GM19025 (cell line): ENCODE results near the gene COL4A3.

ENCODE experiments used
- ATAC-seq: cut with Tn5 transposase; IDR thresholded peaks from one replicate; pipeline ENCODE4 v1.9.1; 2021; ENCODE audit warnings: mild to moderate bottlenecking, low read depth, moderate library complexity; ENCODE audit not compliant: unreplicated experiment

COL4A3 gene

DNA sequence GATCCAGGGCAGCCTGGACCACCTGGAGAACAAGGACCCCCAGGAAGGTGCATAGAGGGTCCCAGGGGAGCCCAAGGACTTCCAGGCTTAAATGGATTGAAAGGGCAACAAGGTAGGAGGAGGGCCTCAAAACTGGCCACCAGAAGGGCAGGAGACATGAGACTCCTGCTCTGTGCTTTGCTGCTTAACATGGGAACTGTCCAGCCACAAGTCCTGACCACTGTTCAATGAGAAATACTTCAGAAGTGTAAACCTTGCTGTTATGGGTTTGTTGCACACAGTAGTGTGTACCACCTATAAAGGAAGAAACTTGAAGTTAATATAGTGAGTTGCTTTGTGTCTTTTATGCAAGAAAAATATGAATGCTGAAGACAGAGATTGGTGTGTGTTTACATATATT, 116.5 kb downstream of the COL4A3 start:
- no peak for ATAC-seq

DNA sequence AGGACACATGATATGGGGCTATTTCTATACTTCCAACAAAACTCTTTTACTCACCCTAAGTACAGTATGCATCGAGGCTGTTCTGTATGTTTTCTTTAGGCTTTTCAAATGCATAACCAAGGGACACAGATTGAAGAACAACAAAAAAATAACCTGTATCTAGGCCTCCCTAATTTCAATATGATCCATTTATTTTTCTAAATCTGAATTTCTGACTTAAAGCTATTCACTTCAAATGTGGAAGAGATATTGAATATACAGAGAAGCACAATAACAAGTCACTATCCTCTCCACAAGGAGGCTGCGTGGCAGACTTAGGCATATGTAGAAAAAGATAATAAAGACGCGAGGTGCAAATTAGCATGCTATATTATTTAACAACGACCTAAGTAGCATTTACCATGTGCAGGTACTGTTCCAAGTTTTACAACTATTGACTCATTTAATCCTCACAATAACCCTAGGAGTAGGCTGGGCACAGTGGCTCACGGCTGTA, 121.4 kb downstream of the COL4A3 start:
- no peak for ATAC-seq

DNA sequence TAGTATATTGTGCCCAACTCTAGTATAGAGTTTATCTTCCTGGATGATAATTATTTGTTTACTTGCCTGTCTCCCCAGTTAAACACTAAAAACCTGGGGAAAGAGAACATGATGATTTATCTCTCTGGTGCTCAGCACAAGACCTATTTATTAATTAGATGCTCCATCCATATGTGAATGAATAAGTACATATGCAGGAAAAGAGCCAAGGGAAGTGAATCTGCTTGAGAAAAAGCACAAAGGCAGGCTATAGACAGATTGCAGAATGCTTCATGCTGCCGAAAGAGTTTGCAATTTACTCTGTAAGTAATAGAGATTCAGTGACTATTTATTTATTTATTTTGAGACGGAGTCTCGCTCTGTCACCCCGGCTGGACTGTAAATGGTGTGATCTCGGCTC, 123.3 kb downstream of the COL4A3 start:
- ATAC-seq: no peak

DNA sequence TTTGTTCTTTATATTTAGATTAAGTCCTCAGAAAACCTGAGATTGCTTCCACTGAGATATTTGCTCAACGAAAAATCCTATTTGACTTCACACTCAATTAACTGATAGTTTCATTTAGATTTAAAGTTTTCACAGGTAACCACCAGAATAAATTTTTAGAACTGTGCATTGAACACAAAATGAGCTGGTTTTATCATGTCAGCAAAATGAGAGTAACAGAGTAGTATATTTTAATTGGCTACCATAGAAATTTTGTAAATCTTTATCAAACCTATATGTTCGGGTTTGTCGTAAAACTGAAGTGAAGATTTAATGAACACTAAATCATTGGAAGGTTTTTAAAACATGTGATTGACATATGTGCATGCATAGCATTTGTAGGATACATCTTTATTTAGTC, 127.9 kb downstream of the COL4A3 start:
- no peak for ATAC-seq

DNA sequence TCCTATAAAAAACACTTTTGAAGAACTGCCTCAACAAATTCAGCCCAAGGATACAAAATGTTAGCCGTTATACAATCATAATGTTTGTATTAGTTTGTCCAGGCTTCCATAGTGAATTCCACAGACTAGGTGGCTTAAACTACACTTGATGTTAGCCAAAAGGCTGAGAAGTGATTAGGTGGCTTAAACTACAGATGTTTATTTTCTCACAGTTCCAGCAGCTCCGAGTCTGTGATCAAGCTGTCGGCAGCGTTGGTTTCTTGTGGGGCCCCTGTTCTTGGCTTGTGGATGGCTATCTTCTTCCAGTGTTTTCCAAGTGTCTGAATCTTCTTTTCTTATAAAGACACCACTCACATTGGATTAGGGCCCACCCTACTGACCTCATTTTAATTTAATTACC, 129.1 kb downstream of the COL4A3 start:
- ATAC-seq: no peak

DNA sequence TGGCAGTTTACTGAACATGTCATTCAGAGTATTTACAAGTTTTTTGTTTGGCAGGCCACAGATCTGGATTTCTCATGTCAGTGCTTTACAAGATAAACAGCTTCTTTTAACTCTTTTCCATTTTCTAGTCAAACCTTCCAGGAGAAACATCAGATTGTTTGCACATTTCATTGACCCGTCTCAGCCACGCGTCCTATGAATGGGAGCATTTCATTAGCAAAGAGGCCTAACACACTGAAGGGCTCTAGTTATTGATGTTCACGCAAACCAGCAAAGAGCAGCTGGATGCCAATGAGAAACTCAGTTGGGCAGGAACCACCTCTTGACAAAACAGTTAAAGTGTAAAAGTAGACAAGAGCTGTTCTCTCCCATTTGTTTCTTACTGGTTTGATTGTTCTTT, 131.4 kb downstream of the COL4A3 start:
- ATAC-seq: no peak

DNA sequence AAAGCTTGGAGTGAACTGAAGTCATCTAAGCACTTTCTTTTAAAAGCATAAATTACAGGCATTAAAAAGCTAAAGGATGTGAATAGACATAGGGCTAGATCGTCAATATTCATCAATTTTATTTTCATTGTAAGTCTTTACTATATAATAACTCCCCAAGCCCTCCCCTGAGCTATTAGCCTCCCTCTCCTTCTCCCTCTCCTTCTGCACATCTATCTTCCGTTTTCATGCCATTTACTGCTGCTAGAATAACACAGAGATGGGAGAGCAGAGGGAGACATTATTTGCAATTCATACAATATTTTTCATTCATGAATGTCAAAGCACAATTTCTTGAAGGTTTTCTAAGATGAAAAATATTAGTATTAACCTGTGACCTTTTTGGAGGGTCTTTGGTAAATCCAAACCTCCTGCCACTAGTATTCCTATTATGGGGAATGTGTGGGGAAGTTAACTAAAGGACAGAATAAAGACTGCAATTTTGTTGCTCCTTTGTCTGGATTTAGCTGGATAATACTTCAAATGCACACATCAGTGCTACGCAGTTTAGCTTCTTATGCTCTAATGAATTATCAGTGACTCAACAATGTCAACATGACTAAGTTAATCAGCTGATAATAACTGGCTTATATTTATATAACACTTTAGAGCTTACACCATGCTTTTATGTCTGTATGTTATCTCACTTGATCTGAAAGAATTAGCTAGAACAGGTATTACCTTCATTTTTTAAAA, 132.4 kb downstream of the COL4A3 start:
- ATAC-seq: no peak

DNA sequence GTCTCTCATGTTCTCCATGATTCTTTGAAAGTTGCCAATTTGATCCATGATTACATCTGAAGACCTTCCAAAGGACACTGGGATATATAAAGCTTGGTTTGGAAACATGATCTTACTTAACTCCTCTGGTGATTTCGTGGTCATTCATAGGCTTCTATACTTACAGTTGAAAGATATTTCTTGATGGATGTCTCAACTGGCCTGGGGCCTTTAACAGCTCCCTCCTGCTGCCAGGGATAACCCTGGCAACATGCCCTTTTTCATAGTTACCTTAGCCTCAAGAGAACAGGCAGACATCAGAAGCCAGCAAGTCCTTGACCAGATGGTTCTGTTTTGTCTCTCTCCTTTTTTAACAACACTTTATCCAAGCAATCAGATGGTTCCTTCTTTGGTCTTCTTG, 137.1 kb downstream of the COL4A3 start:
- ATAC-seq: no peak

DNA sequence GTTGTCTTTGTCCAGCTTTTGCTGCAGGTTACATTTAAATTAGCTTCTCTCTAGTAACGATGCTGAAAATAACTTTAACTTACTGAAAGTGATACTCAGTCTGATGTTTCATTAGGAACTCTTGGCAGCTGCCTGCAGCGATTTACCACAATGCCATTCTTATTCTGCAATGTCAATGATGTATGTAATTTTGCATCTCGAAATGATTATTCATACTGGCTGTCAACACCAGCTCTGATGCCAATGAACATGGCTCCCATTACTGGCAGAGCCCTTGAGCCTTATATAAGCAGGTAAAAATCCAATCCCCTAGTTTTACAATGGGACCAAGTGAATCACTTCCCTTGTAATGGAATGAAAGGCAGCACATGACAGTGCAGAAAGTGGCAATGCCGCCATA, 144.4 kb downstream of the COL4A3 start:
- peak; percentile 82 for ATAC-seq

DNA sequence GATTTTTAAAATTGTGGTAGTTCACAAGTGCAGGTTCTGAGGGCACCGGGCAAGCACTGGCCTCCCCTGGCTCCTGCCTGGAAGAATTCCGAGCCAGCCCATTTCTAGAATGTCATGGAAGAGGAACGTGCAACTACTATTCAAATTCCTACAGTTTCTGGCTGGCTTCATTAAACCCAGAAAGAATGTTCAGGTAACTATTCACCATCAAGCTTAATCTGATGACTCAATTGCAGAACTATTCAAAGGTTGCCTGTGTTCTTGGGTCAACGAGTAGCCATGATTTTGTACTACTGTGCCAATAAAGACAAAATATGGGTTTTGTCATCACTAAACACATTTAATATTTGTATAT, 146.3 kb downstream of the COL4A3 start:
- no peak for ATAC-seq

DNA sequence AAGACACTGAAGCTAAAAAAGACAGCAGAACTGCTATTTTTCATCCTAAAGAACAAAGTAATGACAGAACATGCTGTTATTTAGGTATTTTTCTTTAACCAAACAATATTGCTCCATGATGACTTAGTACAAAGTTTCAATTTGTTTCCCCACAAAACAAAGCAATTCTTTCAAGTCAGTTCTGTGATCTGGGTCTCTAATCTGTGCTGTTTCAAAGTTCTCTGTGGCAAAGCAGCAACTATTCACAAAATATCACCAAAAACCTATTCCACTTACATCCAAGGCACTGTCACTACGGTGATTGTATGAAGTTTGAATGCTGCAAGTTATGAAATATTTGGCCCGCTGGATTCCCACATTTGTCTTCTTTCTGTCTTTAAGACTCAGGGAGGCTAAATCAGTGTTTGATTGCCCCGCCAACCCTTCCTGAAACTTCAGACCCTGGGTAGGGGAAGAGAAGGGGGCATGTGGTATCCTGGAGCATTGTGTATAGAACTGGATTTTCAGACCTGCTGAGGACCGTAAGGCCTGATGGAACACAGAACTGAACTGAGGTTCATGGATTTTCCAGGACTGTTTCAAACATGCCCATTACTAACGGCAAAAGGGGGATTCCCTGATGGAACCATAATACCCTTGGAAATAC, 147.6 kb downstream of the COL4A3 start:
- ATAC-seq: no peak

DNA sequence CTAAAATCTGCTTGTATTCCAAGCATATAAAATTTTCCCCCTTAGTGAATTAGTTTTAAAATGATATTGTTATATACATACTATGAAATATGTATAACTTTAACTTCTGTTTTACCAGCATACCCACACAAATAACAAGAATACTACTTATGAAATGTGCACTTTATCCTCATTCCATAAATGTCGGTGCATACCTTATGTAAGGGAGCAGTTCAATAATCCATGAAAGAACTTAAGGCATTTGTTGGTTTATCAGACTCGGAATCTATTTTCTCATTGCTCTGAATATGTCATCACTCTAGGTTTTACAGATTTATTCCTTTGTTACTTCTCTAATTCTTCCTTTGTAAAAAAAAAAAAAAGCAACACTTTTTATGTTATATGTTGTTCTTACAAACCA, 148.2 kb downstream of the COL4A3 start:
- ATAC-seq: no peak

DNA sequence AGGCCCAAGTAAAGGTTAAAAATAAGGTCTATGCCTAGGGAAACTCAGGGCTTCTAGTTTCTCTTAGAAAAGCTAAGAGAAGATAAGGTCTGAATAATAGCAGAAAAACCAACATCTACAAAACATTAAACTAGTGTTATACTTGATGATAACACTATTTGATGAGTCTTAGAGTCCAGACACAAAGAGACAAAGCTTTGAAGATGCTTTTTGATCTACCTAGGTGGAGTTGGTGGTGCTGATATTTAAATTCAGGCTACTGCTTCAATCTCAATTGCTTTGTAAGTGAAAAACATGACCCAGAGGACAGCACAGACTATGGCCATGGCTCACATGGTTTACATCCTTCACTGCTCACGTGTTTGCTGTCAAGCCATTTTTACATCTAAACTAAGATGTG, 148.9 kb downstream of the COL4A3 start:
- ATAC-seq: no peak

DNA sequence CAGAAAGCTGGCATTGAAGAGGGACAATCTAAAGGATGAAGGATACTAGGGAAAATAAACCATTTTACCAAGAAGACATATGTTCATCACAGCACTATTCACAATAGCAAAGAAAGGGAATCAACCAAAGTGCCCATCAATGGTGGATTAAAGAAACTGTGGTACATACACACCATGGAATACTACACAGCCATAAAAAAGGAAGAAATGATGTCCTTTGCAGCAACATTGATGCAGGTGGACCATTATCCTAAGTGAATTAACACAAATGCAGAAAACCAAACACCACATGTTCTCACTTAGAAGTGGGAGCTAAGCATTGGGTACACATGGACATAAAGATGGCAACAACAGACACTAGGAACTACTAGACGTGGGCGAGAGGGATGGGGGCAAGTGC, 153.4 kb downstream of the COL4A3 start:
- no peak for ATAC-seq

DNA sequence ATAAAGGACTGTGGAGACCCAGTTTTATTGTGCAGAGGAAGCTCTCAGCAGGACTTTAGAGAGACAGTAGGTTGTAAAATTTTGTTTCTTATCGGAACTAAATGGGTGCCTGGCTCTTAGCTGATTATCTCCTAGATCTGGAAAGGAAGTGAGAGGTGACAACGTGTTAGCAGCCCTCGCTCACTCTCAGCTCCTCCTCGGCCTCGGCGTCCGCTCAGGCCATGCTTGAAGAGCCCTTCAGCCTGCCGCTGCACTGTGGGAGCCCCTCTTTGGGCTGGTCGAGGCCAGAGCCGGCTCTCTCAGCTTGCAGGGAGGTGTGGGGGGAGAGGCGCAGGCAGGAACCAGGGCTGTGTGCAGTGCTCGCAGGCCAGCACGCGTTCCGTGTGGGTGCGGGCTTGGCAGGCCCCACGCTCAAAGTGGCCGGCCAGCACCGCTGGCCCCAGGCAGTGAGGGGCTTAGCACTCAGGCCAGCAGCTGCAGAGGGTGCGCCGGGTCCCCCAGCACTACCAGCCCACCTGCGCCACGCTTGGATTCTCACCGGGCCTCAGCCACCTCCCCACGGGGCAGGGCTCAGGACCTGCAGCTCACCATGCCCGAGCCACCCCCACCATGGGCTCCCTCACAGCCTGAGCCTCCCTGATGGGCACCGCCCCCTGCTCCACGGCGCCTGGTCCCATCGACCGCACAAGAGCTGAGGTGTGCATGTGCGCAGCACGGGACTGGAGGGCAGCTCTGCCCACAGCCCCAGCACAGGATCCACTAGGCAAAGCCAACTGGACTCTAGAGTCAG, 156.1 kb downstream of the COL4A3 start:
- ATAC-seq: no peak

DNA sequence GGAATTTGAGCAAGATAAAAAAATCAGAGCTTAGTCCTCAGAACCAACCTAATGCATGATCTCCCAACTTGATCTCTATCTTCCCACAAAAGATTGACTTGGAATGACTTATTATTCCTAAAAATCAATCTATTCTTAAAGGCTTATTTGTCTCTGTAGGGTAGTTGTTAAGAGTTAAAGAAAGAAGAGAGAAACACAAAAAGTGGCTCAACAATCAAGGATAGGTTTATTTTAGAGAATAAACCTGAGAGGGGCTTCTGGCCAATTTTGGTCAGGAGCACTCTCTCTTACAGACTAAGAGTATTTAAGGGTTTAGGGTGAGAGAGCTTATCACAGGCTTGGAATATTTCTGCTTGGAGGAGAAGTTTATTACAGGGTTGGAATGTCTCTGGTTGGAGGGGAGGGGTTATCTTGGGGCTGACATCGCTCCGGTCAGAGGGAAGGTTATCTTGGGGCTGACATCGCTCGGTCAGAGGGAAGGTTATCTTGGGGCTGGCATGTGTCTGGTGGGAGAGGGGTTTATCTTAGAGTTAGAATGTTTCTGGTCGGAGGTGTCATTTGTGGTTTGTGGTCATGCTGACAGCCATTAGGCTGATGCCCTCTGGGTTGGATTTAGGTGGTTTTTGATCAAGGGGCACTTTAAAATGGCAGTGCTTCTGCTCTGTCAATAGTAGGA, 158.2 kb downstream of the COL4A3 start:
- no peak for ATAC-seq

DNA sequence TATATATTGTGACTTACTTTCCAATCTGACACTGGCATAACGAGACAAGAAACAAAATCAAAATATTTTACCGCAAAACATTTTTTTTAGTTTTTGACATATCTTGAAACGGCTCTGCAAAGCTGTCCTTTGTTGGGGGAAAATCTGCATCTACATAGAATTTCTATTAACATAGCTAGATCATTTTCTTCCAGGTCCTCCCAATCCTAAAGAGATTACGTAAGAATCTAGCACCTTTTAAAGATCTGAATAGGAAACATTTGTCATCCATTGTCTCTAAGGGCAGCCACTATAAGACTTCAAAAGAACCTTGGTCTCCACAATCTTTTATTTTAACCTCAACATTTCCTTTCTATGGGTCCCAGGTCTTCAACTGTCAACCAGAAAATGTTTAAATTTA, 159.4 kb downstream of the COL4A3 start:
- no peak for ATAC-seq

DNA sequence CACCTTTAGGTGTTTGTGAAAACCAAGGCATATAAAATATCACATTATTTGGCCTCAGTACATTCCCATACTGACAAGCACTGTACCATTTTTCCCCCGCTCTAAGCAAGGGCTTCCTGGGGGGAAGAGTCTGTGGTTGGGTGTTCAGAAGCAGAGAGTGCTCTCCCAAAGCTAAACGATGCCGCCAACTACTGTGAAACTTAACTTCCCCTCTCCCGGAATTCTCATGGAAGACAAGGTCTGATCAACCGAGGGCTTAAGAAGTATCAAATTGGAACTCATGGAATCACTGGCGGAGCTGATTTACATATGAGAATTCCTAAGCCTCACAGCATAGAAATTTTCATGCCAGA, 160.2 kb downstream of the COL4A3 start:
- no peak for ATAC-seq

DNA sequence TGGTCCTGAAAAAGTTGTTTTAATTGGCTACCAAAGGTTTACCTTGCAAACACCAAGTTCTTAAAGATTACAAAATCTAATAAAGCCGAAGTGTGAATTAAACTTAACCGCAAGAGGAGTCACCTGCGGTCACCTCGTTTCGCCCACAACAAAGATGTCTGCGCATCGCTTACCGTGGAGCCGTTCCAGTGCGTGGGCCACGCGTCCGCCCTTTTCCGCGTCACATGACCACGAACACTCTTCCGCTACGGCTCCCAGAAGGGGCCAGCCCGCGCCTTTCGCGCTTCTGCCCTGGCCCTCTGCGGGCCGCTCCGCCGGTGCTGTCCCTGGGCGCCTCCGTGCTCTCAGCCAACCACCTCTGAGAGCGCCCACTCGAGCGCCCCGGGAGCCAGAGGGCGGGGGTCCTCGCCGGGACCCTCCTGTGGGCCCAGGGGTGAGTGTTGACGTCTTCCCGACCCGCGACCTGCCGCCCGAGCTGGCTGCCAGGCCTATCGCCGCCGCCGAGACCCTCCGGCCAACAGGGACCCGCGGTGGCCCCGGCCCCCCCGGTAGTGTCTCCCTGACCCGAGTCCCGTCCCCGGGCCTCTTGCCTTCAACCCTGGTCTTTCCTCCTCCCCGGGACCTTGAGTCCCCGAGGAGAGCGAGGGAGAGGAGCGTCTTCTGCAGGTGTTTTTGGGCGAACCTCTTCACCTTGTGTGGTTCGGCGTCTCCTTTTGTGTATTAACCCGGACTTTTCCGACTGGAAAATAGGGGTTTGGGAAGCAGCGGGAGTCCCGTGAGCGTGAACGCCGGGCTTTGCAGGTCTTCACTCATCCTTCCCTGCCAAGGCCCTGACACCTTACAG, 160.8 kb downstream of the COL4A3 start, which contains the start of gene MFF:
MFF (plus strand) TSS at position 257 of the 844 bp plus-strand sequence. CDS start 5,415 bp downstream, outside the sequence.
- peak; percentile 98 for ATAC-seq

DNA sequence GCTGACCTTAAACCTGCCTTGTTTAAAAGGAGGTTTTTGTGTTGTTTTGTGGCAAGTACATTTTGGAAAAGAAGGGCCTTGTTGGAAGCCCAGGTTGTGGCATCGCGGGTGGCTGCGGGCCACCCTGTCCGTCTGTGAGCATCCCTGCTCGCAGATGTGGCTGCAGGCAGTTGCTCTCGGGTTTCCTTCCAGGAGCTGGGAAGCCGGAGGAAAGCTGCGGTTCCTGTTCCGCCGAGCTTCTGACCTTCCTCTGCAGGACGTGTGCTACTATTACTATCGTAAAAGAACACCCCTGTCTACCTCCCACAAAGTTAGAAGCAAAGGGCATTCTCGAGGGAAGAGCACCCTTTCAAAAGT, 161.4 kb downstream of the COL4A3 start:
- ATAC-seq: no peak
